ENCODE measurements around the gene SETDB1.

Gene SETDB1

GRCh38 chr1:151006327-151007052 is 80.3 kb downstream of the SETDB1 start, which contains the start of gene MINDY1:
Gene MINDY1, minus strand, starts transcription at chr1:151006902. Its CDS starts 4,285 bp downstream, at chr1:151002617.
- no peak for DNase-seq

- DNase-seq: no peak
These were observed 81.7 kb downstream of the SETDB1 start for GRCh38 chr1:151007853-151008243.

DNA sequence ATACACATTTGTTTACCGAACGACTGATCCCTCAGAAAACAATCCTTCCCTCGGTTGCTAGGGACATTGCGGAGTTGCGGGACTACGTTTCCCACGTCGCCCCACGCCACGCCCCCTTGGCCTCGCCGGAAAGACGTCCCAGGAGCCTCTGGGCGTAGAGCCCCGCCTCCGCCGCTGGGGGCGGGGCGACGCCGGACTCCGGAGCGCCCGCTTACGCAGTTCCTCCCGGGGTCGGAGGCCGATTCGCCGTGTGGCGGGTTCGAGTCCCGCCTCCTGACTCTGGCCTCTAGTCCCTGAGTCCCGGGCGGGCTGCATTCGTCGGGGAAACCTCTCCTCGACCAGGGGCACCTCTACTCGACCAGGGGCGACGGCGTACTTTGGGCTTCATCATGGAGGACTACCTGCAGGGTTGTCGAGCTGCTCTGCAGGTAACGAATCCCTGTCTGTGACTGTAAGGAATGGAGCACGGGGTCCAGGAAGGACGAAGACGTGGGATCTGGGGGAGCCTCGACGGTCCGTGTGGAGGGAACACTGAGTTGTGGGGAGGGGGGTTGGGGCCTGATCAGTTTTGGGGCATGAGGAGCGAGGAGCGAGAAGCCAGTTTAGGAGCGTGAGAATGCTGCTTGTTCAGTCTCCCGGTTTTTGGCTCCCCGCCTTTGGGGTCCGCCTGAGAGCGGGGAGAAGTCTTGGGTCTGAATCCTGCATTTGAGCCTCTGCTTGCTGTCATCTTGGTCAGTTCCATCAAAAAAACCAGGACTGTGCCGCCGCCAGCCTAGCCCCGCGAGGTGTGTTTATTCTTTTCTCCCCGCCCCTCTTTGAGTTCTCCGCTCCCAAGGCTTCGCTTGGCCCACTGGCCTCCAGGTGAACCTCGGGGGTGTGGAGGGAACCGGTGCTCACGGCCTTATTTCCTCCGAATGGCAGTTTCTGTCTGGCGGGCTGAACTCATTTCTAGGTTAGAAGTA is 82.4 kb downstream of the SETDB1 start, which contains the start of gene PRUNE1:
TSS of gene PRUNE1 (plus strand) at position 206 of the 962 bp plus-strand sequence. CDS start at position 390, 184 bp downstream.
- DNase-seq: peak; percentile 98

GRCh38 chr1:151009206-151009587 is 83.0 kb downstream of the SETDB1 start:
- no peak for DNase-seq

DNA sequence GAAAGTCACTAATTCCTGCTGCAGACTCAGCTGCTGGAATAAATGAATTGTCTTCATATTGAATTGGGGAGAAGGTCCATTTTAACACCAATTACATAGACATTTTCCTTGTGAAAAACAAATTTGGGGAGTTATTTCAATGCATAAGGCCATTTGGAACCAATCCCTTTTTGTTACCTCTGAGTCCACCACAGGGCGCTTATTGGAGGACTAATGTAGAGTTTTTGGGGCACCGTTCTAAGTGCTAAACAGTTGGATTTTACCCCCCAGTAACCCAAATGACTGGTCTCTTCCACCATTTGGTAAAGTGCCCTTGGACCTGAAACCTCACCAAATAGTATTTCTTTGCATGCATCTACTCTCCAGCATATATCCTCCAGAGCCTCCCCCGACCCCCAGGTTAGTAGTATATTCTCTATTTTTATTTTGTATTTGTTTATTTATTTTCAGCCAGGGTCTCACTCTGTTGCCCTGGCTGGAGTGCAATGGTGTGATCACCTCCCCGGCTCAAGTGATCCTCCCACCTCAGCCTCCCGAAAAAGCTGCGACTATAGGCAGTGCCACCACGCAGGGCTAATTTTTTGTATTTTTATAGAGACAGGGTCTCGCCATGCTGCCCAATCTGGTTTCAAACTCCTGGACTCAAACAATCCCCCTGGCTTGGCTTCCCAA is 83.6 kb downstream of the SETDB1 start:
- no peak for DNase-seq

DNA sequence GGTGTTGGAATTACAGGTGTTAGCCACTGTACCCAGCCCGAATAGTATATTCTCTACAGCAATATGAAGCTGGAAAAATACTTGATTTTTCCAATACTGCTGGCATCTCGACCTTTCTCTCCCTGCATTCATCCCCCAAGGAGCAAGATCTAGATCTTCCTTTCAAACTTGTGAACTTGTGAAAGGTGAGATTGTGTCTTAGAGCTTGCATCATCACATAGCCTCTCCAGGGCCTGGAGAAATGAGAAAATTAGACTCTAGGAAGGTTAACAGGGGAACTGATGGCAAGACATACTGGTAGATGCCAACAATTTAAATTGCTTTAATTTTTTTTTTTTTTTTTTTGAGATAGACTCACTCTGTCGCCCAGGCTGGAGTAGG is 84.2 kb downstream of the SETDB1 start:
- DNase-seq: no peak

DNA sequence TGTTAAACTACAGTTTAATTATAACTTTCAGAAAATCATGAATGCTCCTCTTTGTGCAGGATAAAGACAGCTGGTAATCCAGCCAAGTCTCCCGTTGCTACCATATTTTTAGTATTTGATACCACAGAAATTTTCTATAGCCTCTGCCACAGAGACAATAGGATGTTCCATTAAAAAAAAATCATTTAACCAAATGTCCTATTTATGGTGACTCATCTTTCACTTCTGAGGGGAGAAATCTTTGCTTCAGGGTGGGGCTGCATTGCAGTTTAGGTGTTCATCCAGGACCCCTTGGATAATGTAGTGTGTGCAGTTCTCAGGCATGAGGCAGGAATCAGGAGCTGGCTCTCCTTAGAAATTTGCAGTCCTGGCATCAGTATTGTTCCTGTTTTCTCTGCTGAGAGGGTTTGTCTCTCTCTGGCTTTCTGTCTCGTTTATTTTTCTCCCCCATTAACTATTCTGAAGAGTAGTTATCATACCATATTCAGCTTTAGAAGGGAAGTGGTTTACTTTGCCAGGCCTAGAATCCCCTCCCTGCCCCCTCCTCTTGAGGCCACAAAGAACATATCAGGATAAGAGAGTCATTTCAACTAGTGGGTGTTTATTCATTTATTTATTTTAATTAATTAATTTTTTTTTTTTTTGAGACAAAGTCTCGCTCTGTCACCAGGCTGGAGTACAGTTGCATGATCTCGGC is 85.1 kb downstream of the SETDB1 start:
- DNase-seq: no peak

GRCh38 chr1:151012684-151013471 is 86.7 kb downstream of the SETDB1 start:
- no peak for DNase-seq

- no peak for DNase-seq
These were observed 87.4 kb downstream of the SETDB1 start for GRCh38 chr1:151013518-151013917.

Measured in activated T-cell treated with anti-CD3 and anti-CD28 coated beads, Interleukin-2, amount 50 U/mL, for 1 hour (primary cell).